ENCODE results near the gene STX17.
"Not testable (repeated sequence)": the region's sequence is repeated elsewhere in the genome, so short reads cannot be mapped to it uniquely, and the experiment has no call there.

STX17 gene

DNA sequence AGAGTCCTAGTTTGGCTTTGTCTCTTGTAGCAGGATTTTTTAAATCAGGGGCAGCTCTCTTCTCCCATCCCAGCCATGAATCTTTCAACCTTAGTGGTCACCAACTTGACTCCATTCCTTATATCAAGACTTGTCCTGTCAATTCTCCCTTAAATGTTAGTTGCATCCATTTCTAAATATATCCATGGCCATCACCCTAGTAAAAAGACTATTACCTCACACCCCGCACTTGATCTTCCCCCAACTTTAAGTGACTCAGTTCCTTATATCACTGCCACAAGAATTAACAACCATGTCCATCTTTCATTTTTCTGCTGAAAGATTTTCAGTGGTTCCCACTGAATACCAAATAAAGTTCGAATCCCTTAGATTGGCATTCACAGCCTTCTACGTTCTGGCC lies 67.0 kb downstream of the STX17 start:
- DNase-seq, result no peak

DNA sequence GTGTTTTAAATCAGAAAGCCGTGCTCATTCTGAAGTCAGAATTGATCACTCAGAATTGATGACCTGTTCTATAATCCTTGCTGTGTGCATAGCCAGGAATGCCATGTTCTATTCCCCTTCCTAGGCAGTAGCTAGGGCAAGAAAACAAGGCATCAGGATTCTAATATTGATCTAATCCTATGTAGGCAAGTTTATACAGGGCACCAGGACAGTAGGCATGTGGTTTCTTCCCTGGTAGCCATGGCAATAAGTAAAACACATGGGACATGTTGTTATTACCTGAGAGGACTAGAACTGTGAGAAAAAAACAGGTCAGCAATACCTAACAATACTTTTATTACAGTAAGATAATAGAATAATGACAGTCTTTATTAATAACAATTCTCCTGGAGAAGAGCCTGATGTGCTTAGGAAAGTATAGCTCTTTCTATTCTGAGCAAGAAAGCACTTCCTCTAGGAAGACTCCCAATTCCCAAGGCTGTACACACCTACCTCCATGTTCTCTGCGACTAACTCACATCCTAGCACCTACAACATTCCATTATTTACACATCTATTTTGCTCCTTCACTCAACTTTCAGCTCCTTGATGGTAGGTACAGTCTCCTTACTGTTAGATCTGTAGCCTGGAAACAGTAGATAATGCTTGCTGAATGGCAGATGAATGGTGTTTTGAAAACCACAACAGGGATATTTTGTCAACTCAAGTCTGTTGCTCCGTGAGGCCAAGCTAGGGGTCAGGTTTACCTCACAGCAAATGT lies 70.8 kb downstream of the STX17 start:
- DNase-seq, result no peak

DNA sequence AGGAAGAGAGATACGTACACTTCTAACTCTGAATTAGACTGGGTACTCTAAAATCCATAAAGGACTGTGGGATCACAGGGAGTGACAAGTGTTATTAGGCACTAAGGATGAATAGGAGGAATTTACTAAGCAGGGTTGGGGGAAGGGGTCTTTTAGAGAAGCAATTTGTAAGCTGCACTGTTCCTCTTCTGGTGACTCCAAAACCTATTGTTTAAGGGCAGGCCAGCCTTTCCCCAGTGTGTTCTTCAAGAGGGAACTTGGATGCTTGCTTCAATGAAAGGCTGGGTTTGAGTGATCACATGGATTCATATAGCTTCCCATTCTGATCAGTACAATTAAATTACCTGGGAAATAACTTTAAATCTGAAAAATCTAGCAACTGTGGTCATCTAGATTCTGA lies 71.8 kb downstream of the STX17 start:
- no peak for DNase-seq

DNA sequence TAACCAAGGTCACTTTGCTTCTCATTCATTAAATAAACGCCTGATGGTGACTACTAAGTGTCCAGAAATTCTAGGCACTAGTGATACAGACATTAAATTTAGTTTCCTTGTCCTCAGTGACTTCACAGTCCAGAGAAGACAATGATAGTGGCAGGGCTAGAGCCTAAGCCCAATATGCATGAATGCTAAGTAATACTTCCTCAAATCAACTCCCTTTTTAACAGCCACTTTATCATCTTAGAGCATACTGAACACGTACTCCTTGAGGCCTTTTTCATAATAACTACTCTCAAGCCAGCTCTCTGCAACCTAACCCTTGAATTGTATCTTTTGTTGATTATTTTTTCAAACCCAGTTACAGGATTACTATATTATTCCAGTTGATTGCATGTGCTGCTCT lies 74.1 kb downstream of the STX17 start:
- peak; percentile 24 to 25 for DNase-seq

DNA sequence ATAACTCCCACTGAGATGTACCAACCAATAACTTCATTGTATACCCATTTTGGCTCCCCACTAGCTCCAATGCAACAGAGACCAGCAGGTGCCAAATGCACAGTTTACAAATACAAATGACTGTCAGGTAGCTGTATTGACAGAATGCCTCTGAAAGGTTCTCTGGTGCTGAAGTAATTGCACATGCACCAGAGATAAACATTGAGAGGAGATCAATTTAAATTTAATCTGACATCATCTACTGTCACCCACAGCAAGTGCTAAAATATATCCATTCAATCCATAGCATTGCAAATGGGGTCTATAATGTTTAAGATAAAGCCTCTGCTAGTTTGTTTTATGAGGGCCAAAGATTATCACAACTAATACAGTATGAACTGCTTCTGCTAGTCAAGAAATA lies 80.2 kb downstream of the STX17 start:
- no peak for DNase-seq

DNA sequence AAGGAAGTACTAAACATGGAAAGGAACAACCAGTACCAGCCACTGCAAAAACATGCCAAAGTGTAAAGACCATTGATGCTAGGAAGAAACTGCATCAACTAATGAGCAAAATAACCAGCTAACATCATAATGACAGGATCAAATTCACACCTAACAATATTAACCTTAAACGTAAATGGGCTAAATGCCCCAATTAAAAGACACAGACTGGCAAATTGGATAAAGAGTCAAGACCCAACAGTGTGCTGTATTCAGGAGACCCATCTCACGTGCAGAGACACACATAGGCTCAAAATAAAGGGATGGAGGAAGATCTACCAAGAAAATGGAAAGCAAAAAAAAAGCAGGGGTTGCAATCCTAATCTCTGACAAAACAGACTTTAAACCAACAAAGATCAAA lies 84.1 kb downstream of the STX17 start:
- not testable (repeated sequence) for DNase-seq

DNA sequence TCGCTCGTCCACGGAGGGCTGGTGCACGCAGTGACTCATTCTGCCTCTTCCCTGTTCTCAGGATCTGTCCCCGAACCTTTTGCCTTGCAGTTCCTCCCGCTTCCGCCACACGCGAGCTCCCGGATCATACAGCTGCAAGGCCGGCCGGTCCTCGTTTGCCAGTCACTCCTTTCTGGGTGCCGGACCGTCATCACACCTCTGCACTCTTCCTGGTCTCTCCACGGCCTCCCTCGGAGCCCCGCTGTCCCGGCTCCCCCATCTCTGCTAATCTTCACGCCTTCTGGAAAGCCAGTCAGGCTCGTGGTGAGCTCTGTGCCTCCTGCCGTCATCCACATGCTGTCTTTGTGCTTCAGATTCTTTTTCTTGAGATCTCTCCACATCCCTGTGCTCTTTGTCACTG lies 91.8 kb downstream of the STX17 start:
- DNase-seq, result no peak

DNA sequence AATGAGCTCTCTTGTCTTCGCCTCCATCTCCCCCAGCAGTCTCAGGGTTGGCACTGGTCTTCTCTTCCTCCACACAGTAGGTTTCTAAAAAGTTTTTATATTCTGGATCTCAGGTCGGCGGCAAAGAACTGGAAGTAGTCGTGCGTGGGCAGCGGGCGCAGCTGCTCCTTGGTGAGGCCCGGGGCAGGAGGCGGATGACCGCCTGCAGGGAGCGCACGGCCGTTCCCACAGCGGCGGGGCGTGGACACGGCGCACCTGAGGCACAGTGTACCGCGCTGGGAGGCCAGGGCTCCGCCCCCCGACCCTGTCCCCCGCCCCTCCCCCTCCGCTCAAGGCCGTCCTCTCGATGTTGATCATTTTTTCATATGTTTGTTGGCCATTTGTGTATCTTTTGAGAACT lies 92.4 kb downstream of the STX17 start:
- DNase-seq, result no peak

DNA sequence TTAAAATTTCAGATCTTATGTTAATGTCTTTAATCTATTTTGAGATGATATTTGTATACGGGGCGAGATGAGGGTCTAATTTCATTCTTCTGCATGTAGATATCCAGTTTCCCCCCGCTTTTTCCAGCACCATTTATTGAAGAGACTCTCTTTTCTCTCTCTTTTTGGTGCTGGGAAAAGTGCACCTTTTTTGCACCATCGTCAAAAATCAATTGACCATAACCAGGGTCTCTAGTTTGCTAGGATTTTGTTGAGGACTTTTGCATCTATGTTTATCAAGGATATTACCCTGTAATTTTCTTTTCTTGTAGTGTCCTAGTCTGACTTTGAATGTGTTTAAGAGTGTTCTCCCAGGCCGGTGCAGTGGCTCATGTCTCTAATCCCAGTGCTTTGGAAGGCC lies 93.3 kb downstream of the STX17 start:
- no peak for DNase-seq

DNA sequence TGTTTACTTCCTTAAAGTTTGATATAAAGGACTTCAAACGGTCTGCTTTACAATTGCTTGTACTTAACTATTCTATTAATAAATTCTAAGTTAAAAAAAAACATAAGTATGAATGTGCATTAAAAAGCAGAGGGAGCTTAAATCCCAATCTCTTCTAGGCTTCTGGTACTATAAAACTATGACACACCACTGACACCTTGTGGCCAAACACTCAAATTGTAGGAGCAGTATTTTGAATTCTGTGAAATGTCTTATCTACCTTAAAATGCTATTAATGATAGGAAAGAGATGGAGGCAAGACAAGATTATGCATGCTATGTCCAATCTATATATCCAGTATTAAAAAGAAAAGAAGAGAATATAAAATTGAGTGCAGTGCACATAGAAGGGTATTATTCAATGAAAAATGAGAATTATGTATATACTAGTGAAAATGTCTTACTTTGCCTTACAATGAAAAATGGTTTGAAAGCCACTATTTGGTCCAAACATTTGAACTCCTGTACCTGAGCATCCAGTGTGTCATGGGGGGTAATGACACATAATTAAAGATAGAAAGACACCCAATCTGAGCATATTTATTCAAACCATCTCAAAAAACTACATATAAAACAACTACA lies 104.7 kb downstream of the STX17 start:
- peak; percentile 81 to 91 for DNase-seq

DNA sequence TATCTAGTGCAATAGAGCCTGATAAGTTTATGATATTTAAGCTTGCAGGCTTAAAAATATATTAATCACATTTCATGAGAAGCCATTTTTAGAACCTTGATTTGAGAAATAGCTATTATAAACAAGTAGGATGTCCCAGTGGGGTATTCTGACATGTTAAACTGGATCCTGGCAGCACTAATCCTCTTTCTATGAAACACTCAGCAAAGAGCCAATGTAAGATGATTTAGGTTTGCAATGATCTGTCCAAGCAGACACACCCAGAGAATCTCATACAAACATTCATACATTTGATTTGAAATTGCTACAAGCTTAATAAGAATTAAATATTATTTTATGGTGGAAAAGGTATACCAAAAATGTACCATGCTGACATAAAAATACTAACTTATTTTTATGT lies 105.8 kb downstream of the STX17 start:
- no peak for DNase-seq

DNA sequence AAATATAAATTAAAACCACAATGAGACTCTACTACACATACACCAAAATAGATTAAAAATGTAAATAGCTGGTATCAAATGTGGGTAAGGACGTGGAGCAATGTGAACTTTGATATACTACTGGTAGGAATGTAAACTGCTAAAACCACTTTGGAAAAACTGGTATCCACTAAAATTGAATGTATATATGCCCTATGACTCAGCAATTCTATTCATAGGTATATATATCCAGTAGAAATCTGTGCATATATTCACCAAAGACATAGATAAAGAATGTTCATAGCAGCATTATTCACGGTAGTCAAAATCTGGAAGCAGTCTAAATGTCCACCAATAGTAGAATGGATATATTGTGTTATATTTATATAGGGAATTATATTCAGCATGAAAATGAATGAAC lies 107.1 kb downstream of the STX17 start:
- no peak for DNase-seq

DNA sequence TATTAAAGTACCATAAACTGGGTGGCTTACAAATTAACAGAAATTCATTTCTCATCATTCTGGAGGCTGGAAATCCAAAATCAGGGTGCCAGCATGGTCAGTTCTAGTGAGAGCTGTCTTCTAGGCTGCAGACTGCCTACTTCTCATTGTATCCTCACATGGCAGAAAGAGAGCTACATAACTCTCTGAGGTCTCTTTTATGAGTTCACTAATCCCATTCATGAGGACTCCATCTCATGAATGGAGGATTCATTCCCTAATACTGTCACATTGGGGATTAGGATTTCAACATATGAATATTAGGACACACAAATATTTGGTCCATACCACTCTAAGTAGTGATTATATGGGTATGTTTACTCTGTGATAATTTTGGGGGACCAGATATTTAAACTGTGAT lies 108.4 kb downstream of the STX17 start:
- no peak for DNase-seq

DNA sequence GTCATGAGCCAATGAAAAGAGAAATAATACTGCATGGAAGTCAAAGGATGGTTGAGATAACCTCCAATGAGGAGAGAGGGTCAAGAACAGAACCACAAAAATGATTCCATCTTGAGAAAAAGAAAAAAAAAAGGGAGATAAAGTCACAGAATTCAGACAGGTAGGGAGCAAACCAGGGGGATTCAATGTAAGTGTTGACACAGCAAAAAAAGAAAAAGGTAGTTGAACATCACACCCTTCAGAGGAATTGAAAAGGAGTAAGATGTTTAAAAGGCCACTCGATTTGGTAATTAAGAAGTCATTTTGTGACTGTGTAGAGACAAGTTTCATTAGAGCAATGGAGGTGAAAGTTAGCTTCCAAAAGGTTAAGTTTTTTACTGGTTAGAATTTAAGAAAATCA lies 113.1 kb downstream of the STX17 start:
- DNase-seq, result no peak

All from Kasumi-1 (cell line).